Loucy (cell line): ENCODE measurements around the gene SDE2.

Experiments
- CTCF ChIP-seq: fragments of 200-600 bp; sonication (generic); conservative IDR thresholded peaks from 2 replicates; pipeline ENCODE4 v1.5.1; 2014; ENCODE audit warnings: mild to moderate bottlenecking, antibody characterized with exemption, low read length
- EZH2phosphoT487 ChIP-seq: fragments of 200-600 bp; IDR thresholded peaks from 2 replicates; pipeline ENCODE4 v1.6.1; 2018; ENCODE audit warnings: antibody characterized with exemption, mild to moderate bottlenecking, moderate library complexity, borderline replicate concordance

GRCh38 chr1:225940385-225941151, 58.6 kb downstream of the SDE2 start:
- TF ChIP-seq CTCF = no peak
- TF ChIP-seq EZH2phosphoT487 = no peak
